Muscle layer of colon (tissue), 2 donors: Measurements from ENCODE around the gene NCOA3.
"Not testable (repeated sequence)": the region's sequence is repeated elsewhere in the genome, so short reads cannot be mapped to it uniquely, and the experiment has no call there.

ENCODE experiments used
- H3K27ac ChIP-seq: one replicate; pipeline ENCODE4 v1.7.0; 2013; ENCODE audit warnings: low read depth, mild to moderate bottlenecking, low read length, moderate library complexity
- H3K27me3 ChIP-seq, 2 donors: one replicate each; pipeline ENCODE4 v1.7.0; 2013; ENCODE audit warnings: low read length in 2 of 2, mild to moderate bottlenecking in 2 of 2; ENCODE audit not compliant: insufficient read depth in 2 of 2, control insufficient read depth in 1 of 2
- H3K36me3 ChIP-seq: one replicate; pipeline ENCODE4 v1.7.0; 2013; ENCODE audit warnings: mild to moderate bottlenecking, low read length; ENCODE audit not compliant: insufficient read depth
- H3K4me1 ChIP-seq: one replicate; pipeline ENCODE4 v1.7.0; 2013; ENCODE audit warnings: mild to moderate bottlenecking, low read length; ENCODE audit not compliant: insufficient read depth
- H3K4me3 ChIP-seq, 2 donors: one replicate each; pipeline ENCODE4 v1.7.0; 2013; ENCODE audit warnings: low read length in 2 of 2, low read depth in 1 of 2, mild to moderate bottlenecking in 1 of 2, moderate library complexity in 1 of 2
- H3K9ac ChIP-seq: one replicate; pipeline ENCODE4 v1.7.0; 2013; ENCODE audit warnings: low read length
- H3K9me3 ChIP-seq: one replicate; pipeline ENCODE4 v1.7.0; 2013; ENCODE audit warnings: mild to moderate bottlenecking, low read length
- donor health status: abdominal sarcoma.
- donor health status: Adenocarcinoma of cecum.

The NCOA3 gene

DNA sequence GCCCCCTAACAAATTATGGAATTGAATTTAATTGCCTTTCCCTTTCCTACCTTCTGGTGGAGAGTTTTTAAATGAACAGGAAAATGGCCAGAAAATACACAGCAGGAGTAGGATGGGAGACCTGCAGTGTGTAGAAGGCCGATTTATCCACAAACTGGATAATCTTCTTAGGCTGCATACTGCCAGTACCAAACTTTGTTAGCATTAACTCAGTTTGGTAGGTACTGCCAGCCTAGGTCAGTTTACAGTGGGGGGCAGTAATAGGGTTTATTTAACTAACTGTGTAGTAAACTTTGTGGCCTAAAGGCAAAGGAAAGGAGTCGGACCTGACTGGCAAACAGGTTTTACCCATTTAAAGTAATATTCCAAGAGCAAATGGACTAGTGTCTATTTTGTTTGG, 4.6 kb downstream of the NCOA3 start:
- Histone ChIP-seq H3K9me3 (no peaks in the 10 kb centered on the region), H3K27me3 (no peaks in the 10 kb centered on the region), H3K36me3 (no peaks in the 10 kb centered on the region), H3K4me1 (peaks cover 9% of the 10 kb centered on the region), H3K4me3 (no peak overlapping the region), H3K9ac (no peak overlapping the region), H3K27ac (no peak overlapping the region)

DNA sequence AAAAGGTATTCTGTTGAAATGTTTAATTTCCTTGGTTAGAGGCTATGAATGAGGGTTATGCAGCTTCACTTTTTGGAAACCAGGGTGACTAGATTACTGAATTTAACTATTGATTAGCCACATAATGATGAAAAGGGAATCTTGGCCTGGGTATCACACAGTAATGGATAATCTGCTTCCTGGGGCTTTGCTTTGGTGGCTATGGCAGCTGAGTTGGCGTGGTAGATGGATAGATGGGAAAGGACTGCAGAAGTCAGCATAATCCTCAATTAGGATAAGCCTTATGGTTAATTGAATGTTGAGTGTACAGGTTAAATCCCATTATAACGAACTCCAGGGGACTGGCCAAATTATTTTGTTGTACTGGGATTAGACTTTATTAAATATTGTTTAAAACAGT, 5.2 kb downstream of the NCOA3 start:
- Histone ChIP-seq H3K9me3 (no peaks in the 10 kb centered on the region), H3K27me3 (no peaks in the 10 kb centered on the region), H3K27ac (no peak overlapping the region), H3K4me1 (peaks cover 9% of the 10 kb centered on the region), H3K36me3 (no peaks in the 10 kb centered on the region), H3K9ac (no peak overlapping the region), H3K4me3 (no peak overlapping the region)

DNA sequence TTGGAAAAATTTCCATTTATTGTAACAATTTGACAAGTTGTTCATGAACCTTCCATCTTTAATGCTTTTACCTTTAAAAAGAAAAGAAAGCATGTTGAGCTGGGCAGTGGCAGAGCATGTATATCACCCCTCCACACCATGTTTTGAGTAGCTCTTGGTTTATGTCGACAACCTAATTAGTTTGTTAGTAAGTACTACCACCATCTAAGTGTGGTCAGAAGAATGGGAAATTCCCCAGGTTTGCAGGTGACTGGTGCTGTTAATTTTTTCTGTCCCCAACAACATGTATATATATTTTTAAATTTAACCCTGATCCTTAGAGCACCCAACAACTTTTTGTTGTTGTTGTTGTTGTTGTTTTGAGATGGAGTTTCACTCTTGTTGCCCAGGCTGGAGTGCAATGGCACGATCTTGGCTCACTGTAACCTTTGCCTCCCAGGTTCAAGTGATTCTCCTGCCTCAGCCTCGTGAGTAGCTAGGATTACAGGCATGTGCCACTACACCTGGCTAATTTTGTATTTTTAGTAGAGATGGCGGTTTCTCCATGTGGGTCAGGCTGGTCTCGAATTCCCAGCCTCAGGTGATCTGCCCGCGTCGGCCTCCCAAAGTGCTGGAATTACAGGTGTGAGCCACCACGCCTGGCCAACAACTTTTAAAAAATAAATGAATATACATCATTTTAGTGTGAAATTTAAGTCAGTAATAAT, 5.7 kb downstream of the NCOA3 start:
- H3K4me3 ChIP-seq, H3K27me3 ChIP-seq, H3K9ac ChIP-seq, H3K9me3 ChIP-seq, H3K4me1 ChIP-seq, H3K27ac ChIP-seq, H3K36me3 ChIP-seq: not testable (repeated sequence)

- Histone ChIP-seq H3K27me3 (no peaks in the 10 kb centered on the region), H3K4me1 (peaks cover 6% of the 10 kb centered on the region), H3K36me3 (no peaks in the 10 kb centered on the region), H3K4me3 (no peak overlapping the region), H3K9ac (no peak overlapping the region), H3K27ac (no peak overlapping the region), H3K9me3 (no peaks in the 10 kb centered on the region)
Measured at GRCh38 chr20:47508278-47508677, 6.6 kb downstream of the NCOA3 start.

DNA sequence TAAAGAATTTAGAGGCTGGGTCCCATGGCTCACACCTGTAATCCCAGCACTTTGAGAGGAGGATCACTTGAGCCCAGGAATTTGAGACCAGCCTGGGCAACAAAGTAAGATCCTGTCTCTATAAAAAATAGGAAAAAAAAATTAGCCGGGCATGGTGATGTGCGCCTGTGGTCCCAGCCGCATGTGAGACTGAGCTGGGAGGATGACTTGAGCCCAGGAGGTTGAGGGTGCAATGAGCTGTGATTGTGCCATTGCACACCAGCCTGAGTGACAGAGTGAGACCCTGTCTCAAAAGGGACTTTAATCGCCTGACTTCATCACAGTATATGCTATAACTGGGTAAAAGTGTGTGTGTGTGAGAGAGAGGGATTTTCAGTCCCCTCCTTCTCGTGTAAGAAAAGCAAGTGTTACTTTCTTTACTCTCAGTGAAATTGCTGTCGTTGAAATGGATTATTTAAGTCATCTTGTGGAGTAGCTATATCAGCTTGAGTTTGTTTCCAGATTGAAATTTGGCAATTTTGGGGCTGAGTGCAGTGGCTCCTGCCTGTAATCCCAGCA, 7.5 kb downstream of the NCOA3 start:
- no peak overlapping the region for H3K9ac ChIP-seq
- H3K4me1 ChIP-seq = no peaks in the 10 kb centered on the region
- H3K27me3 ChIP-seq = no peaks in the 10 kb centered on the region
- H3K9me3 ChIP-seq = no peaks in the 10 kb centered on the region
- no peaks in the 10 kb centered on the region for H3K36me3 ChIP-seq
- H3K27ac ChIP-seq = no peak overlapping the region
- no peak overlapping the region for H3K4me3 ChIP-seq

DNA sequence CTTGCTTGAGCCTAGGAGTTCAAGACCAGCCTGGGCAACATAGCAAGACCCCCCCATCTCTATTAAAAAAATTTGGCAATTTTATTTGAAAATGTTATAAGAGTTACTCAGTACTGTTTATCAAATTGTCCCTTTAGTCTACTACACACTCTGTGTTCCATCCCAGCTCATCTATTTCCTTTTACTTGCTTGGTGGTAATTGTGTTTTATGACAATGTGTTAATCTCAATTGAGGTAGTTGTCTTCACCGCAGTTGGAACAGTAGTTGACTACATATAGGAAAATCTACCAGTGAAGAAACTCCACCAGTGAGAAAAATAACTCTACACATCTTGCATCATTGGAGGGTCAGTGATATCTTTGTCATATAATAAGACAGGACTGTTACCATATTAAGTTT, 8.0 kb downstream of the NCOA3 start:
- Histone ChIP-seq H3K4me3 (no peak overlapping the region), H3K9me3 (no peaks in the 10 kb centered on the region), H3K9ac (no peak overlapping the region), H3K27me3 (no peaks in the 10 kb centered on the region), H3K4me1 (no peaks in the 10 kb centered on the region), H3K36me3 (no peaks in the 10 kb centered on the region), H3K27ac (no peak overlapping the region)

DNA sequence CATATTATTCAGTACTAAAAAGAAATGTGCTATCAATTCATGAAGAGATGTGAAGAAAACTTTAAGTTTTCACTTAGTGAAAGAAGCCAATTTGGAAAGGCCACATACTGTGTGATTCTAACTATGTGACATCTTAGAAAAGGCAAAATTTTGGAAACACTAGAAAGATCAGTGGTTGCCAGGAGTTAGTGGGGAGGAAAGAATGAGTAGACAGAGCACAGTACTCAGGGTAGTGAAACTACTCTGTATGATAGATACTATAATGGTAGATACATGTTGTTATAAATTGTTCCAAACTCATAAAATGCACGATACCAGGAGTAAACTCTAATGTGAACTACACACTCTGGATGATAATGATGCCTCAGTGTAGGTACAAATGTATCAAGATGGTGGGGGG, 14.2 kb downstream of the NCOA3 start:
- Histone ChIP-seq H3K36me3 (no peaks in the 10 kb centered on the region), H3K9ac (no peak overlapping the region), H3K4me3 (no peak overlapping the region), H3K27ac (no peak overlapping the region), H3K27me3 (no peaks in the 10 kb centered on the region), H3K9me3 (no peaks in the 10 kb centered on the region), H3K4me1 (no peaks in the 10 kb centered on the region)

DNA sequence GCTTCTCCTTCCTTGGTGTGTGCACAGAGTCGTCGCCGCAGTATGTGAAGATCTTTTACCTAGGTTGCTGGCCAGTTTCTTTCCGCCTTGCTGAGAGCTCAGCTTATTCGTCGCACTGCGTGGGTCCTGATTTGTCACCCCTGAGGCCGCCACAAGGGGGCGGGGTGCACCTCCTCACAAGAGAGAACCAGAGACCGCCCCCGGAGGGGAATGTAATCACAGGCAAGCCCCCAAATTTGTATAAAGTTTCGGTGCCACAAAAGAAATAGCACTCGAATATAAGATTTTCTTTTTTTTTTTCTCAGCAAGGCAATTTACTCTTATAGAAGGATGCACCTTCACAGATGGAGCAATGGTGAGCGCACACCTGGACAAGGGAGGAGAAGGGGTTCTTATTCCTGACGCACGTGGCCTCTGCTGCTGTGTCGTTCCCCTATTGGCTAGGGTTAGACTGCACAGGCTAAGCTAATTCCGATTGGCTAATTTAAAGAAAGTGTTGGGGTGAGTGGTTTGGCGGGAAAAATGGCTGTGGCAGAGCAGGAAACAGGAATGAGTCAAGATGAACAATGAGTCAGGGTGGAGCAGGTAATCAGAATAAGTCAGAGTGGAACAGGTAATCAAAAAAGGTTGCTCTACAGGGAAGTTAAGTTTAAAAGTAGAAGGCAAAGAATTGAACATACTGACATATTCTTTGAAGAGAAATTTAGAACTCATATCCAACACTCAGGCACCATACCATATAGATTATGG, 19.5 kb downstream of the NCOA3 start:
- Histone ChIP-seq H3K27me3 (no peaks in the 10 kb centered on the region), H3K9ac (no peak overlapping the region), H3K4me3 (no peak overlapping the region), H3K27ac (no peak overlapping the region), H3K9me3 (no peaks in the 10 kb centered on the region), H3K36me3 (no peaks in the 10 kb centered on the region), H3K4me1 (no peaks in the 10 kb centered on the region)

GRCh38 chr20:47524015-47524784, 22.5 kb downstream of the NCOA3 start:
- no peaks in the 10 kb centered on the region for H3K4me1 ChIP-seq
- H3K4me3 ChIP-seq = no peak overlapping the region
- H3K27me3 ChIP-seq = no peaks in the 10 kb centered on the region
- no peaks in the 10 kb centered on the region for H3K9me3 ChIP-seq
- no peak overlapping the region for H3K9ac ChIP-seq
- H3K36me3 ChIP-seq = no peaks in the 10 kb centered on the region
- H3K27ac ChIP-seq = no peak overlapping the region

- Histone ChIP-seq H3K9me3 (no peaks in the 10 kb centered on the region), H3K36me3 (no peaks in the 10 kb centered on the region), H3K27ac (no peak overlapping the region), H3K4me3 (no peak overlapping the region), H3K9ac (no peak overlapping the region), H3K27me3 (no peaks in the 10 kb centered on the region), H3K4me1 (peaks cover 7% of the 10 kb centered on the region)
Measured at GRCh38 chr20:47527004-47527800, 25.5 kb downstream of the NCOA3 start.

- H3K4me3 ChIP-seq = no peak overlapping the region
- no peak overlapping the region for H3K9ac ChIP-seq
- H3K9me3 ChIP-seq = no peaks in the 10 kb centered on the region
- H3K4me1 ChIP-seq = peaks cover 7% of the 10 kb centered on the region
- no peaks in the 10 kb centered on the region for H3K27me3 ChIP-seq
- no peaks in the 10 kb centered on the region for H3K36me3 ChIP-seq
- no peak overlapping the region for H3K27ac ChIP-seq
Measured at GRCh38 chr20:47529840-47530239, 28.2 kb downstream of the NCOA3 start.
